Measurements from ENCODE around the gene C3orf49. TPM values are rescaled to one million over a fixed set of nuclear protein-coding genes. Genes with fewer than 3 reads are reported as not detected.

The C3orf49 gene
- polyA plus RNA-seq, 2 donors: not detected

GRCh38 chr3:63808633-63809032 is 10.5 kb upstream of the C3orf49 start:
- H3K27ac ChIP-seq (ENCODE audit: low read depth in 2 of 2, low read length in 1 of 2): no peak overlapping the region
- no peak overlapping the region for H3K4me3 ChIP-seq (ENCODE audit: low read depth in 1 of 2, low read length in 2 of 2)
- no peaks in the 10 kb centered on the region for H3K9me3 ChIP-seq (ENCODE audit: control insufficient read depth in 2 of 2, insufficient read depth in 1 of 2, low read depth in 1 of 2, low read length in 1 of 2)
- H3K4me1 ChIP-seq (ENCODE audit: control insufficient read depth in 2 of 2, insufficient read depth in 2 of 2, low read length in 1 of 2): no peaks in the 10 kb centered on the region
- H3K27me3 ChIP-seq (ENCODE audit: control insufficient read depth in 1 of 2, insufficient read depth in 2 of 2, low read length in 2 of 2): no peaks in the 10 kb centered on the region
- no peaks in the 10 kb centered on the region for H3K36me3 ChIP-seq (ENCODE audit: control insufficient read depth in 2 of 2, insufficient read depth in 2 of 2, low read length in 1 of 2)
- 69 to 73% methylated on average over 3 of the region's 3 CpGs for whole genome bisulfite sequencing, 2 donors

- WGBS, 2 donors: 86 to 89% methylated on average over 6 of the region's 6 CpGs
Measured at GRCh38 chr3:63809607-63810006, 9.5 kb upstream of the C3orf49 start.

GRCh38 chr3:63814237-63814636 is 4.9 kb upstream of the C3orf49 start:
- H3K4me1 ChIP-seq (ENCODE audit: control insufficient read depth in 2 of 2, insufficient read depth in 2 of 2, low read length in 1 of 2): no peaks in the 10 kb centered on the region
- no peak overlapping the region for H3K4me3 ChIP-seq (ENCODE audit: low read depth in 1 of 2, low read length in 2 of 2)
- no peaks in the 10 kb centered on the region for H3K9me3 ChIP-seq (ENCODE audit: control insufficient read depth in 2 of 2, insufficient read depth in 1 of 2, low read depth in 1 of 2, low read length in 1 of 2)
- H3K27me3 ChIP-seq (ENCODE audit: control insufficient read depth in 1 of 2, insufficient read depth in 2 of 2, low read length in 2 of 2): no peaks in the 10 kb centered on the region
- no peaks in the 10 kb centered on the region for H3K36me3 ChIP-seq (ENCODE audit: control insufficient read depth in 2 of 2, insufficient read depth in 2 of 2, low read length in 1 of 2)
- no peak overlapping the region for H3K27ac ChIP-seq (ENCODE audit: low read depth in 2 of 2, low read length in 1 of 2)
- WGBS, 2 donors: 79 to 87% methylated on average over 3 of the region's 3 CpGs

More at GRCh38 chr3:63809607-63810006, 9.5 kb upstream of the C3orf49 start:
- no peak overlapping the region for H3K4me3 ChIP-seq (ENCODE audit: low read depth in 1 of 2, low read length in 2 of 2)
- no peaks in the 10 kb centered on the region for H3K9me3 ChIP-seq (ENCODE audit: control insufficient read depth in 2 of 2, insufficient read depth in 1 of 2, low read depth in 1 of 2, low read length in 1 of 2)
- no peaks in the 10 kb centered on the region for H3K27me3 ChIP-seq (ENCODE audit: control insufficient read depth in 1 of 2, insufficient read depth in 2 of 2, low read length in 2 of 2)
- no peak overlapping the region for H3K27ac ChIP-seq (ENCODE audit: low read depth in 2 of 2, low read length in 1 of 2)
- no peaks in the 10 kb centered on the region for H3K36me3 ChIP-seq (ENCODE audit: control insufficient read depth in 2 of 2, insufficient read depth in 2 of 2, low read length in 1 of 2)
- H3K4me1 ChIP-seq (ENCODE audit: control insufficient read depth in 2 of 2, insufficient read depth in 2 of 2, low read length in 1 of 2): no peaks in the 10 kb centered on the region

- WGBS, 2 donors: 83 to 93% methylated on average over 5 of the region's 5 CpGs
- H3K27me3 ChIP-seq (ENCODE audit: control insufficient read depth in 1 of 2, insufficient read depth in 2 of 2, low read length in 2 of 2): no peaks in the 10 kb centered on the region
- no peaks in the 10 kb centered on the region for H3K4me1 ChIP-seq (ENCODE audit: control insufficient read depth in 2 of 2, insufficient read depth in 2 of 2, low read length in 1 of 2)
- H3K4me3 ChIP-seq (ENCODE audit: low read depth in 1 of 2, low read length in 2 of 2): no peak overlapping the region
- no peaks in the 10 kb centered on the region for H3K36me3 ChIP-seq (ENCODE audit: control insufficient read depth in 2 of 2, insufficient read depth in 2 of 2, low read length in 1 of 2)
- no peak overlapping the region for H3K27ac ChIP-seq (ENCODE audit: low read depth in 2 of 2, low read length in 1 of 2)
- no peaks in the 10 kb centered on the region for H3K9me3 ChIP-seq (ENCODE audit: control insufficient read depth in 2 of 2, insufficient read depth in 1 of 2, low read depth in 1 of 2, low read length in 1 of 2)
Measured at GRCh38 chr3:63817225-63817624, 1.9 kb upstream of the C3orf49 start.

GRCh38 chr3:63818282-63819150 is 583 bp upstream of the C3orf49 start:
- Histone ChIP-seq H3K4me1 (ENCODE audit: control insufficient read depth in 2 of 2, insufficient read depth in 2 of 2, low read length in 1 of 2) (no peaks in the 10 kb centered on the region), H3K36me3 (ENCODE audit: control insufficient read depth in 2 of 2, insufficient read depth in 2 of 2, low read length in 1 of 2) (no peaks in the 10 kb centered on the region), H3K4me3 (ENCODE audit: low read depth in 1 of 2, low read length in 2 of 2) (no peak overlapping the region), H3K27ac (ENCODE audit: low read depth in 2 of 2, low read length in 1 of 2) (no peak overlapping the region), H3K9me3 (ENCODE audit: control insufficient read depth in 2 of 2, insufficient read depth in 1 of 2, low read depth in 1 of 2, low read length in 1 of 2) (no peaks in the 10 kb centered on the region), H3K27me3 (ENCODE audit: control insufficient read depth in 1 of 2, insufficient read depth in 2 of 2, low read length in 2 of 2) (no peaks in the 10 kb centered on the region)
- 33 to 34% methylated on average over 10 of the region's 10 CpGs for WGBS, 2 donors

- H3K9me3 ChIP-seq (ENCODE audit: control insufficient read depth in 2 of 2, insufficient read depth in 1 of 2, low read depth in 1 of 2, low read length in 1 of 2): no peaks in the 10 kb centered on the region
- H3K4me1 ChIP-seq (ENCODE audit: control insufficient read depth in 2 of 2, insufficient read depth in 2 of 2, low read length in 1 of 2): no peaks in the 10 kb centered on the region
- no peak overlapping the region for H3K27ac ChIP-seq (ENCODE audit: low read depth in 2 of 2, low read length in 1 of 2)
- WGBS, 2 donors: 51 to 67% methylated on average over 4 of the region's 4 CpGs
- no peak overlapping the region for H3K4me3 ChIP-seq (ENCODE audit: low read depth in 1 of 2, low read length in 2 of 2)
- H3K36me3 ChIP-seq (ENCODE audit: control insufficient read depth in 2 of 2, insufficient read depth in 2 of 2, low read length in 1 of 2): no peaks in the 10 kb centered on the region
- no peaks in the 10 kb centered on the region for H3K27me3 ChIP-seq (ENCODE audit: control insufficient read depth in 1 of 2, insufficient read depth in 2 of 2, low read length in 2 of 2)
Measured at GRCh38 chr3:63824309-63824708, 5.2 kb downstream of the C3orf49 start.

- peaks cover 0 to 3% of the 10 kb centered on the region in 2 donors for H3K36me3 ChIP-seq (ENCODE audit: control insufficient read depth in 2 of 2, insufficient read depth in 2 of 2, low read length in 1 of 2)
Measured at GRCh38 chr3:63830526-63830925, 11.4 kb downstream of the C3orf49 start.

GRCh38 chr3:63832395-63832794 is 13.3 kb downstream of the C3orf49 start:
- WGBS, 2 donors: 86 to 93% methylated on average over 6 of the region's 6 CpGs
- Histone ChIP-seq H3K27ac (ENCODE audit: low read depth in 2 of 2, low read length in 1 of 2) (no peak overlapping the region), H3K4me3 (ENCODE audit: low read depth in 1 of 2, low read length in 2 of 2) (no peak overlapping the region), H3K9me3 (ENCODE audit: control insufficient read depth in 2 of 2, insufficient read depth in 1 of 2, low read depth in 1 of 2, low read length in 1 of 2) (no peaks in the 10 kb centered on the region), H3K36me3 (ENCODE audit: control insufficient read depth in 2 of 2, insufficient read depth in 2 of 2, low read length in 1 of 2) (peaks cover 0 to 3% of the 10 kb centered on the region in 2 donors), H3K27me3 (ENCODE audit: control insufficient read depth in 1 of 2, insufficient read depth in 2 of 2, low read length in 2 of 2) (no peaks in the 10 kb centered on the region), H3K4me1 (ENCODE audit: control insufficient read depth in 2 of 2, insufficient read depth in 2 of 2, low read length in 1 of 2) (no peaks in the 10 kb centered on the region)

More at GRCh38 chr3:63830526-63830925, 11.4 kb downstream of the C3orf49 start:
- Histone ChIP-seq H3K9me3 (ENCODE audit: control insufficient read depth in 2 of 2, insufficient read depth in 1 of 2, low read depth in 1 of 2, low read length in 1 of 2) (no peaks in the 10 kb centered on the region), H3K27ac (ENCODE audit: low read depth in 2 of 2, low read length in 1 of 2) (peak overlapping the region in 1 of 2 donors; percentile 6), H3K4me1 (ENCODE audit: control insufficient read depth in 2 of 2, insufficient read depth in 2 of 2, low read length in 1 of 2) (no peaks in the 10 kb centered on the region), H3K4me3 (ENCODE audit: low read depth in 1 of 2, low read length in 2 of 2) (no peak overlapping the region), H3K27me3 (ENCODE audit: control insufficient read depth in 1 of 2, insufficient read depth in 2 of 2, low read length in 2 of 2) (no peaks in the 10 kb centered on the region)
- WGBS, 2 donors: 60 to 84% methylated on average over 6 of the region's 6 CpGs

GRCh38 chr3:63841704-63842103 is 22.6 kb downstream of the C3orf49 start:
- Histone ChIP-seq H3K27me3 (ENCODE audit: control insufficient read depth in 1 of 2, insufficient read depth in 2 of 2, low read length in 2 of 2) (no peaks in the 10 kb centered on the region), H3K9me3 (ENCODE audit: control insufficient read depth in 2 of 2, insufficient read depth in 1 of 2, low read depth in 1 of 2, low read length in 1 of 2) (no peaks in the 10 kb centered on the region), H3K4me1 (ENCODE audit: control insufficient read depth in 2 of 2, insufficient read depth in 2 of 2, low read length in 1 of 2) (no peaks in the 10 kb centered on the region), H3K4me3 (ENCODE audit: low read depth in 1 of 2, low read length in 2 of 2) (no peak overlapping the region), H3K27ac (ENCODE audit: low read depth in 2 of 2, low read length in 1 of 2) (no peak overlapping the region), H3K36me3 (ENCODE audit: control insufficient read depth in 2 of 2, insufficient read depth in 2 of 2, low read length in 1 of 2) (no peaks in the 10 kb centered on the region)
- 3 to 47% methylated on average over 1 of the region's 1 CpG for WGBS, 2 donors

GRCh38 chr3:63842127-63842526 is 23.0 kb downstream of the C3orf49 start:
- H3K4me3 ChIP-seq (ENCODE audit: low read depth in 1 of 2, low read length in 2 of 2): no peak overlapping the region
- H3K9me3 ChIP-seq (ENCODE audit: control insufficient read depth in 2 of 2, insufficient read depth in 1 of 2, low read depth in 1 of 2, low read length in 1 of 2): no peaks in the 10 kb centered on the region
- no peak overlapping the region for H3K27ac ChIP-seq (ENCODE audit: low read depth in 2 of 2, low read length in 1 of 2)
- no peaks in the 10 kb centered on the region for H3K36me3 ChIP-seq (ENCODE audit: control insufficient read depth in 2 of 2, insufficient read depth in 2 of 2, low read length in 1 of 2)
- H3K27me3 ChIP-seq (ENCODE audit: control insufficient read depth in 1 of 2, insufficient read depth in 2 of 2, low read length in 2 of 2): no peaks in the 10 kb centered on the region
- no peaks in the 10 kb centered on the region for H3K4me1 ChIP-seq (ENCODE audit: control insufficient read depth in 2 of 2, insufficient read depth in 2 of 2, low read length in 1 of 2)

Data from esophagus (tissue), 2 donors.